GM23338 (cell line): ENCODE results near the gene ECPAS.

Experiments used
- CREB1 ChIP-seq: fragments of 250-450 bp; sonication (Bioruptor Pico); IDR thresholded peaks from 2 replicates; pipeline ENCODE4 v1.5.0; 2020; ENCODE audit warnings: low read depth, mild to moderate bottlenecking, moderate library complexity
- CTCF ChIP-seq, 2 experiments: fragments of 200-600 bp in 1 of 2; sonication (generic) in 1 of 2; conservative IDR thresholded peaks; 2 replicates each; pipeline versions ENCODE4 v1.5.1 to v1.6.1; 2016 to 2017; ENCODE audit warnings: antibody characterized with exemption in 2 of 2, low read depth in 2 of 2, mild to moderate bottlenecking in 2 of 2, moderate library complexity in 1 of 2
- EZH2 ChIP-seq: fragments of 200-600 bp; sonication (generic); IDR thresholded peaks from one replicate; pipeline ENCODE4 v1.8.0; 2017; ENCODE audit warnings: antibody characterized with exemption, mild to moderate bottlenecking, low read depth; ENCODE audit not compliant: unreplicated experiment
- EZH2phosphoT487 ChIP-seq: fragments of 200-600 bp; sonication (generic); IDR thresholded peaks from one replicate; pipeline ENCODE4 v1.8.1; 2018; ENCODE audit warnings: antibody characterized with exemption; ENCODE audit not compliant: unreplicated experiment
- JUNB ChIP-seq: IDR thresholded peaks from one replicate; pipeline ENCODE4 v1.6.1; 2016; ENCODE audit warnings: antibody characterized with exemption; ENCODE audit not compliant: unreplicated experiment
- NANOG ChIP-seq: IDR thresholded peaks from 2 replicates; pipeline ENCODE4 v1.6.1; 2016; ENCODE audit warnings: antibody characterized with exemption, borderline replicate concordance
- POLR2AphosphoS5 ChIP-seq: IDR thresholded peaks from 2 replicates; pipeline ENCODE4 v1.6.1; 2016; ENCODE audit warnings: antibody characterized with exemption, low read depth
- STAT1 ChIP-seq: IDR thresholded peaks from one replicate; pipeline ENCODE4 v1.6.1; 2016; ENCODE audit warnings: antibody characterized with exemption; ENCODE audit not compliant: unreplicated experiment
- ZNF114 ChIP-seq: fragments of 250-450 bp; sonication (Bioruptor Pico); IDR thresholded peaks from 2 replicates; pipeline ENCODE4 v1.5.0; 2020; ENCODE audit warnings: mild to moderate bottlenecking, moderate library complexity
- TF ChIP-seq, protein P1 (sequence below): IDR thresholded peaks from one replicate; pipeline ENCODE4 v1.6.1; 2018; ENCODE audit warnings: antibody characterized with exemption; ENCODE audit not compliant: unreplicated experiment
- TF ChIP-seq, protein P2 (sequence below): IDR thresholded peaks from 2 replicates; pipeline ENCODE4 v1.6.1; 2016; ENCODE audit warnings: antibody characterized with exemption

DNA sequence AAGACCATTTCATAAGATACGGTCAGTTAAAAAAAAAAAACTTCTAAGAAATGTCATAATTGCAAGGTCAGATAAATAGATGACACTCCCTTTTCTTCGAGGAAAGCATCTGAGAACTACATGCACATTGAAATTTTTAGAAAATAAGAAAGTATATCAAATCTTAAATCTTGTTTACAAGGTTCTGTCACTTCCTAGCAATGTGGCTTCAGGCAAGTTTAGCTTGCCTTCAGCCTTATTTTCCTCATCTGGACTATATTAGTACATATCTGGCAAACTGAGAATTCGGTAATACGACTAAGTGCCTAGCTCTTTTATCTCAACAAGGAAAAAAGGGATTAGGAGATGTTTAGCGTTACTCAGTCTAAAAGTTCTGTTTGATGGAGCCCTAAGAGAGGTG, 121.7 kb downstream of the ECPAS start:
- TF ChIP-seq CTCF (conservative IDR thresholded peaks at IDR 0.05; ENCODE audit: low read depth in 2 of 2) (no peak), EZH2 (no peak), STAT1 (no peak), ZNF114 (CRISPR knock-in tag) (no peak), EZH2phosphoT487 (no peak), POLR2AphosphoS5 (no peak), JUNB (no peak), NANOG (no peak), CREB1 (CRISPR knock-in tag) (no peak)
- TF ChIP-seq, protein P1, sequence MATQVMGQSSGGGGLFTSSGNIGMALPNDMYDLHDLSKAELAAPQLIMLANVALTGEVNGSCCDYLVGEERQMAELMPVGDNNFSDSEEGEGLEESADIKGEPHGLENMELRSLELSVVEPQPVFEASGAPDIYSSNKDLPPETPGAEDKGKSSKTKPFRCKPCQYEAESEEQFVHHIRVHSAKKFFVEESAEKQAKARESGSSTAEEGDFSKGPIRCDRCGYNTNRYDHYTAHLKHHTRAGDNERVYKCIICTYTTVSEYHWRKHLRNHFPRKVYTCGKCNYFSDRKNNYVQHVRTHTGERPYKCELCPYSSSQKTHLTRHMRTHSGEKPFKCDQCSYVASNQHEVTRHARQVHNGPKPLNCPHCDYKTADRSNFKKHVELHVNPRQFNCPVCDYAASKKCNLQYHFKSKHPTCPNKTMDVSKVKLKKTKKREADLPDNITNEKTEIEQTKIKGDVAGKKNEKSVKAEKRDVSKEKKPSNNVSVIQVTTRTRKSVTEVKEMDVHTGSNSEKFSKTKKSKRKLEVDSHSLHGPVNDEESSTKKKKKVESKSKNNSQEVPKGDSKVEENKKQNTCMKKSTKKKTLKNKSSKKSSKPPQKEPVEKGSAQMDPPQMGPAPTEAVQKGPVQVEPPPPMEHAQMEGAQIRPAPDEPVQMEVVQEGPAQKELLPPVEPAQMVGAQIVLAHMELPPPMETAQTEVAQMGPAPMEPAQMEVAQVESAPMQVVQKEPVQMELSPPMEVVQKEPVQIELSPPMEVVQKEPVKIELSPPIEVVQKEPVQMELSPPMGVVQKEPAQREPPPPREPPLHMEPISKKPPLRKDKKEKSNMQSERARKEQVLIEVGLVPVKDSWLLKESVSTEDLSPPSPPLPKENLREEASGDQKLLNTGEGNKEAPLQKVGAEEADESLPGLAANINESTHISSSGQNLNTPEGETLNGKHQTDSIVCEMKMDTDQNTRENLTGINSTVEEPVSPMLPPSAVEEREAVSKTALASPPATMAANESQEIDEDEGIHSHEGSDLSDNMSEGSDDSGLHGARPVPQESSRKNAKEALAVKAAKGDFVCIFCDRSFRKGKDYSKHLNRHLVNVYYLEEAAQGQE, result no peak
- TF ChIP-seq, protein P2, sequence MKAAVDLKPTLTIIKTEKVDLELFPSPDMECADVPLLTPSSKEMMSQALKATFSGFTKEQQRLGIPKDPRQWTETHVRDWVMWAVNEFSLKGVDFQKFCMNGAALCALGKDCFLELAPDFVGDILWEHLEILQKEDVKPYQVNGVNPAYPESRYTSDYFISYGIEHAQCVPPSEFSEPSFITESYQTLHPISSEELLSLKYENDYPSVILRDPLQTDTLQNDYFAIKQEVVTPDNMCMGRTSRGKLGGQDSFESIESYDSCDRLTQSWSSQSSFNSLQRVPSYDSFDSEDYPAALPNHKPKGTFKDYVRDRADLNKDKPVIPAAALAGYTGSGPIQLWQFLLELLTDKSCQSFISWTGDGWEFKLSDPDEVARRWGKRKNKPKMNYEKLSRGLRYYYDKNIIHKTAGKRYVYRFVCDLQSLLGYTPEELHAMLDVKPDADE, result no peak
